Measurements from ENCODE around the gene THSD7A.

The THSD7A gene

DNA sequence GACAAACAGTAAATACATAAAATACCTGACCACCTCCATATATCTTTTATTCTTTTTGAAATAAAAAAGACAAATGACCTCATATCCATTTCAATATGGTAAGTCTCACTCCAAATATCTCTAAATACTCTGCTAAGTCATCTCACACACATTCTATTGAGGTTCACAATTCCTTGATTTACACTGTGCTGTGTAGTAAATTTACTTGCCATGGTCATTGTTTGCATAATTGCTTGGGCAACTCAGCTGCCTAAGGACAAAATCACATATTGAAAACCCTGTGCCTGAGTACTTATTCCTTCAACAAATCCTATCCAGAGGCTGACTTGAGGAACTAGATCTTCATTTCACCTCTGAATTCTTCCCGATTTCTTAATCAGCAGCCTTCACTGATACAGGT, 176.4 kb downstream of the THSD7A start:
- H3K4me3 ChIP-seq (ENCODE audit: low read length) = no peak overlapping the region
- no peak for DNase-seq (ENCODE audit: low read depth, low spot score)

DNA sequence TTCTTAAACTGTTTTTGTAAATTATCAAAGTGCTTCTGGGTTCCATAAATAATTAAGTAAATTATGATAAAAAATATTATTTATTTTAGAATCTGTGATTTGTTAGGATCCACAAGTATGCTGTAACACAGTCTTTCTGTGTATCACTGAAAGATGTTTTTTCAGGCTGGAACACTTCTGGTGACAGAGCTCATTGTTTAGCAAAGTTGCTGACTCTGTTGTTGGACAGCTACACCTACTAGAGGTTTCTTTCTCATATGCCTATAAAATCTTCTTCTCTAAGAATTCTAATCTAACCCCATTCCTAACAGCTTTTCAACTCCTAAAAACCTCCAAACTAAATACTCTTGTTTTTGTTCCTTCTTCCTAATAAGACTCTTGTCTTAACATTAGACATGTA, 176.8 kb downstream of the THSD7A start:
- no peak for DNase-seq (ENCODE audit: low read depth, low spot score)
- H3K4me3 ChIP-seq (ENCODE audit: low read length) = no peak overlapping the region

DNA sequence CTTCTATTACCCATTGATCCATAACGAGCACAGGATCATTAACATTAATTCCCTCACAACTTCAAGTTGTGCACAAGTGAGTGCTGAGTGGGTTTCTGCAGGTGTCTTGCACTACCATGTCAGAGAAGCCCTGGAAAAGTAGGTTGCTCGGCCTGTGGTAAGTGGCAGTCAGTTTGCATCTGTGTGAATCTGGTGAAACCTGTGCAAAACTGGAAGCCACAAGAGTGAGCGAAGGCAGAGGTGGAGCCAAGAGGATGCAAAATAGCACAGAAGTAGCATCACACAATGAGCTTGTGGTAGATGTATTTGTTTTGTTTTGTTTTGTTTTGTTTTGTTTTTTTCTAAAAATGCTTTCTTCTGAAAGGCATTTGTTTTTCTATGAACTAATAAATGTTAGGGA, 181.5 kb downstream of the THSD7A start:
- no peak overlapping the region for H3K4me3 ChIP-seq (ENCODE audit: low read length)
- no peak for DNase-seq (ENCODE audit: low read depth, low spot score)

DNA sequence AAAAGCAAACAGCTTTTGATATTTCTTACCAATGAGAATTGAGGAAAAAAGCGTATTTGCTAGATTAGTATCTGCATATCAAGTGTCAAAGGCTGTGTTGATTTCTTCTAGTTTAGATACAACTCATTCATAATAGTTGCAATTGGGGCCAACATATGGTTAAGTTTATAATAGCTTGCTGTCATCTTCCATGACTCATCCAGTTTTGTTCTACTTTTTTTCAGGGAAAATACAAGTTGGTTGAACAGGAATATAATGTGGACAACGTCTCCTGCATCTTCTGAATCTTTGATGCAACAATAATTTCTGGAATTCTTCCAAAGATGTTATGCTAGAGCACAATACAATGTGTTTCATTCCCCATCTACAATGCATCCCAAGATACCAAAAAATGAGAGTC, 182.0 kb downstream of the THSD7A start:
- no peak for DNase-seq (ENCODE audit: low read depth, low spot score)
- H3K4me3 ChIP-seq (ENCODE audit: low read length) = no peak overlapping the region

DNA sequence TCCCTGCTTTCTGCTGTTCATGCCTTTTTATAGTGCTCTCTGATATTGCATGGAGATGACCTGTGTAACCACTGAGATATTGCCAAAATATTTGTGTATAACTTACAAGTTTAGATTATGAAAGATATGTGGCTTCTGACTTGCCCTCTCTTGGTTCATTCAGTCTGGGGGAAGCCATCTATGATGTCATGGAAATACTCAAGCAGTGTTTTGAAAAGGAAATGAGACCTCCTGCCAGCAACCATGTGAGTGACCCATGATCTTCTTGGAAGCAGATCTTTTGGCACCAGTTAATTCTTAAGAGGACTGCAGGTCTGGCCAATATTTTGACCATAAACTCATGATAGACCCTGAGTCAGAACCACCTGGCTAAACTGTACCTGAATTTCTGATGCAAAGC, 183.0 kb downstream of the THSD7A start:
- DNase-seq (ENCODE audit: low read depth, low spot score) = no peak
- no peak overlapping the region for H3K4me3 ChIP-seq (ENCODE audit: low read length)

DNA sequence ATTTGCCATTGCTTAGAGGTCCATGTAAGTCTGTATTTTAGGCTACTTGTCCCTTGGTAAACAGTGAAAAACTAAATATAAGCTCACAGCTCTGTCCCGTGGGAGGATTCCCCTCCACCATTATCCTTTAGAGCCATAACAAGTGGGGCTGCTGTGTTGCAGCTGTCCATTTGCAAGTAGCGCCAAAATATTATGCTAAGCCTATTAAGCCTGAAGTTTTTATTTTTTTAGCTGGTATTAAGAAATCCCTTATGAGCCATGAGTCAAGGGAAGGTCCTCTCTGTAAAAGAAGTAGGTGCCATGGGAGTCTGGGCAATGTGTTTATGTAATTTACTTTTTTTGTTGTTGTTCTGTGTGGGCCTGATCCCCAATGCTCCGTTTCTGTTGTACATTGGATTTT, 183.9 kb downstream of the THSD7A start:
- no peak overlapping the region for H3K4me3 ChIP-seq (ENCODE audit: low read length)
- DNase-seq (ENCODE audit: low read depth, low spot score) = no peak

DNA sequence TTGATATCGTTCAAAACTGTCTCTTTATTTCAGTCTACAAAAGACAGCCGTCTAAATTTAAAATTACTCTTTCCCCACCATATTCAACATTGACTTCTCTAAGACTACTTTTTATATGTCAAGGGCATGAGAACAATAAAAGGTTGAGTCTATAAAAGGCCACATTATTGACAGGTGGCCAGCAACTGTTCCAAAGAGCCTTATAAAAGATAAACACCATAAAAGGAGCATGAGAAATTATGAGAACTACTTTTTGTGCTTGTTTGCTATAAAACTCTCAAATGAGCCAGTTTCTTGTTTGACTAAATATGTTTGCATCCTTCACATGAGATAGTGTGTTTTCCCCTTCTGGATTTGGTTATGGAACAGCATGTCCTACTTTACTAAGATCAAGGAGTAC, 189.2 kb downstream of the THSD7A start:
- H3K4me3 ChIP-seq (ENCODE audit: low read length) = no peak overlapping the region
- no peak for DNase-seq (ENCODE audit: low read depth, low spot score)

DNA sequence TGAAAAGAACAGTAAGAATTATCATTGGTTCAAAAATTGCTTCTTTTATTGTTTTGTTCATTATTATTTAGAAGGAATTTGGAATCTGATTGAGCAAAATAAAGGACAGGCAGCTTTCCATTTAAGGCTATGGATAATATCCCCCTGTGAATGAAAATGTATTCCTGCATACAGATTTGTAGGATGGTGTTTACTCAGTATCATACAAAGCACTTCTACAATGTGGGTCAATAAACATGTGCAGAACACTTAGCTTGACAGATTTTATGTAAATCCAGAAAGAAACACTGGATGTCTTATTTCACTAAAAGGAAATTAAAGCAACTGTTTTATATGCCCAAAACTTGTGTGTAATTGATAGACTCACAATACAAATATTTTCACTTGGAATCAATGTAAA, 189.7 kb downstream of the THSD7A start:
- DNase-seq (ENCODE audit: low read depth, low spot score) = no peak
- H3K4me3 ChIP-seq (ENCODE audit: low read length) = no peak overlapping the region

DNA sequence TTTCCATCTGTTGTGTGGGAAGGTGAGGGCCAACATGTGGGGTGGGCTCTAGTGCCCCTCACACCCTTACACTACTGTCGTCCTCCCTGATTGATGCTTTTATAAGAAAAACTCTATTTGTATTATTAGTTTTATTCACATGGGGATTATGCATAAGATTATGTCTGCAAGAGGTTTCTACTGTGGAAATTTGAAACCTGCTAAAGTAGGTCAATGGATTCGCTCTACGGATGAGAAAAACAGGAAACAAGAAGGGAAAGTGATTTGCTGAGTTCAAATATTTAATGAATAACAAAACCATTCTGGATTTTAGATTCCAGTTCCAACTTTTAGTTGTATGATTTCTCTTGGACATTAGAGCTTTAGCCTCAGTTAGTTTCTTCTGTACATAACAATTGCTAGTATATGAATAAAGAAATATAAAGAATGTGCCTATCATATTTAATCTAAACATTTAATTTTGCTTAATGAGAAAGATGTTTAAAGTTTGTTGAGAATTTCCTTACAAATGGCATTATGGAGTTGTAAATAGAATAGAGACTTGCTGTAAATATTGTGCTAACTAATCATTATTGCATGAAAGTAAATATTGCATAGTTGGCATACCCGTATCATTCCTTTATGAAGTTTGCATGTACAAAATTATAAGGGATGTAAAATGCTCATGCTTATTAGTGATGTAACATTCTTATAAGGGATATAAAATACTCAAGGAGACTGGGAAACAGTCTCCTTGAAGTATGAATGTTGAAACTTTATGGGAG, 193.8 kb downstream of the THSD7A start:
- H3K4me3 ChIP-seq (ENCODE audit: low read length) = no peak overlapping the region
- DNase-seq (ENCODE audit: low read depth, low spot score) = no peak

DNA sequence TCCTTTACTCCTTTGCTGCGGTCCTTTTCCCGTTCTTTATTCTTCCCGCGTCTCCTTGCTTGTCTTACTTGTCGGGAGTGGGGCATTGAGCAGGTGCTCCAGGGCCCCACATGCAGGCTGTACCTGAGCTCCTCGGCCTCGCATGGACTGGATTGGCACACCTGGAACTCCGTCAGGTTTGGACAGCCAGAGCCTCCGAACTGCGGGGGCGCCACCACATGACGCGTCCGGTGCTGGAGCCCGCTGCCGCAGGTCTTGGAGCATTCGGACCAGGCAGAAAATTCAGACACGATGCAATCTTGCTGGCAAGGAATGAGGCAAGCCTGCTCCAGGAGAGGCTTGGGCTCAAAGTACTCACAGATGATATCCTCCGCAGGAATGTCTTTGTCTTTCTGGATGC, 195.7 kb downstream of the THSD7A start:
- H3K4me3 ChIP-seq (ENCODE audit: low read length) = no peak overlapping the region
- DNase-seq (ENCODE audit: low read depth, low spot score) = no peak

DNA sequence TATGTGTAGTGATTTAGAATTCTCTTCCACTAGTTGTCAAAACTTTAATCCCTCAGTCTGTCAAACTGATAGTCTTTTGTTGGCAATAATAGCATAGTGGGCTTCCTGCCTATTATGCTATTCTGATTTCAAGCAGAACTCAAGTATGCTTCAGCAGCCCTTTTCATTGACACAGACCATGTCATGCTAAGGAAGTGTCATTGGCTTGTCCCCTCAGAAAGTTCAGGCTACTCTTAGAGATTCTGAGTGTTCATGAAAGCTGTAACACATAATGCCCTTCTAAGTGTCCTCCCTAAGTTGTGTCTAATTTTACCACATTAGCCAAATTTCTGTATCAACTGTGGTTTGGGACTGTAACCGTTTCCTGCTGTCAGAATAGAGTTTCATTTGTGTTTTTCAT, 198.7 kb downstream of the THSD7A start:
- no peak overlapping the region for H3K4me3 ChIP-seq (ENCODE audit: low read length)
- DNase-seq (ENCODE audit: low read depth, low spot score) = no peak

DNA sequence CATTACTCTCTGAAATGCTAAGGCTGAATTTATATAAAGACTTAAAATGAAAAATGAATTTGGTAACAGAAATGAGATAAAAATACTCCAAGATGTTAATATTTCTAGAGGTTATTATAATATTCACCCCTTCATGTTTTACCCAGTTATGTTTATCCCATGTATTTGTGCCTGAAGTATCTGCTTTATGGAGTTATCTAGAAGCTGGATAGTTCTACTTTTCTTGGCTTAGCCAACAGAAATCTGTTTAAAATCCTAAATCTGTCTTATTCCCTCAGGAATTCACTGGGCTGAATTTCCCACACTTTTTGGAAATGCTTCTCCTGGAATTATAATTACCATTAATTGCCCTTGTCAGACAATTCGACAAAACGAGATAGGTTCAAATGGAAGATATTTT, 201.6 kb downstream of the THSD7A start:
- no peak overlapping the region for H3K4me3 ChIP-seq (ENCODE audit: low read length)
- DNase-seq (ENCODE audit: low read depth, low spot score) = no peak

DNA sequence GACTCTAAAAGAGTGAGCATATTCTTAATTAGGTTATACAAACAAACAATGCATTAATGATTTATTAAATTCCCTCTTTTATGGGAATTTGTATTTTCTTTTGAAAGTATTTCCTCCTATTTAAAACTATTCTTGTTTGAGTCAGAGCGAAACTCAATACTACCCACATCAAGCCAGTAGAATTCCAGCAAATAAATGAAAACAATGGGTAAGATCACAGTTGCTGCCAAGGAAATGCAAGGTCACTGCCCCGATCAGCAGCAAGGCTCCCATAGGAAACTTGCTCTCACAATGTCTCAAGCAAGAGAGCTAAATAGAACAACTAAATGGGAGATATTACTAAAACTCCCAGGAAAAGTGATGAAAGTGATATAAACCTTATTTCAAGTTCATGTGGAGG, 206.3 kb downstream of the THSD7A start:
- DNase-seq (ENCODE audit: low read depth, low spot score) = no peak

DNA sequence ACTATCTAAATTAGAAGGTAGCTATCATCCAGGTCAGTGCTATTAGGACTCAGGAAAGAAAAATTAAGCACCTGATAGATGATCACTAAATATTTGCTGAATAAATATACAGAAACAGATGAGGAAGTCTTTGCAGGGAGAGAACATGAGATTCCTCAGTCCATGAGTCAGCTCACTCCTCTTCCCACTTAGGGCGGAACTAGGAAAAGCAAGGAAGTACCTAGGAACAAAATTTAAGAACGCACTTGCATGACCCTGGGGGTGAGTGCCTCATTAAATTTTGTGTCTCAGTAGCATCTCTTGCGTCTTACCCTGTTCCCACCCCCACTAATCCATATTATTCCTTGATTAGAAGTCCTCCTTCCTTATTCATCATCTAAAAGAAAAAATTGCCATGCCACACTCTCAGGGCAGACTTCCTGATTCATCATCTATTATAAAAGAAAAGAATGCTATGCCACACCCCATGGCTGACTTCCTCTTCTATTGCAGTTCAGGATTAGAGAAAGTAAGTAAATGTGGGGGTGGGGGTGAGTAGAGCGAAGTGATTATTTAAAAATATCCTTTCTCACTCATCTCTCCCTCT, 208.8 kb downstream of the THSD7A start:
- no peak overlapping the region for H3K4me3 ChIP-seq (ENCODE audit: low read length)

More for the DNA sequence above, 206.3 kb downstream of the THSD7A start:
- no peak overlapping the region for H3K4me3 ChIP-seq (ENCODE audit: low read length)

DNA sequence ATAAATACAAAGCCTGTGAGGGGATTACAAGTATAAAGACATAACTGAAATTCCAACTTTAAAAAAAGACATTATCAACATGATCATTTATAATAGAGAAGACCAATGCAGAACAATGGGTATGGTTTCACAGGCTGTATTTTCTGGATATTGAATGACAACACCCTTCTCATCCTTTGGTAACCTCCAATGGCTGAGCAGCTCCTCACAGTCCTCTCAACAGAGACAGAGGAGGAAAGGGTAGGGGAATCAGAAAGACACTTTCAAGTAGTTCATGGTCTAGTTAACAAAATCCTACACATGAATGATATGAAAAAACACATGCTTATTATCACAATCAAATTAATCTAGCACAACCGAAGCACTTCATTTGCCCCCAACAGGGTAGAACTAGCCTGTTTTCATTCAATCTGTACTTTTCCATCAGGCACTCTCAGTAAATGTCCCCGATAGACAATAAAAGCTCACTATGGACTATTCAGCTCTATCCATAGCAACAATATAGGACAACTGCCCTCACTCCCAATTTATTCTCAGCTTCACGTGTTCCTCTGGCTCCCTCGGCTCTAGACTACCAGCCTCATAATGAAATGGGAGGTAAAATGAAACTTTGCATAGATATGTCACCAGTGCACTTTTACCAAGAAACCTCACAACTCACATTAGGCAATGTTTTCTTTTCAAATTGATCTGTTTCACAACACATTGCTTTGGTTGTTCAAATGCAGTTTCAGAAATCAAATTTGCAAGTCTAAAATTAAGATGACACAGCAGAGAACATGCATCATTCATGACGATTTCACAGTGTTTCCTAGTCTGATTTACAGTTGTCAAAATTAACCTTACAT, 211.4 kb downstream of the THSD7A start:
- H3K4me3 ChIP-seq (ENCODE audit: low read length) = no peak overlapping the region
- DNase-seq (ENCODE audit: low read depth, low spot score) = no peak

More for the DNA sequence above, 208.8 kb downstream of the THSD7A start:
- no peak for DNase-seq (ENCODE audit: low read depth, low spot score)

DNA sequence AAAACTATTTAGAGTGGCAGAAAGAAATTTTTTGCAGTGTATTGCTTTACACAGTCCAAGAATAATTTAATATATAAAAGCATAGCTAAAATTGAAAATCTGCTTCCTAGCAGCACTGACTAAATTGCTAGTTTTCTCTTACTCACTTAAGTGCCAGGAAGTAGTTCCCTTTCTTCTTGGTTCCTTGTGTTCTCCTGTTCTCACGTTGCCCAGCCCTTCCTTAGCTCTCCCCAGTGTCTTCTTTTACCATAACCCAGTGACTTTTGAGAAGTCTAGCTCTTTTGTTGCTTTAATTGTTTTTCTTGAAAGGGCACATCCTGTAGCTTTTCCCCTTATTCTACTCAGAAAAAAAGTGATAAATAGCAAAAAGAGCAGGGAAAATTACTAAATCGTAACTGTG, 215.5 kb downstream of the THSD7A start:
- no peak overlapping the region for H3K4me3 ChIP-seq (ENCODE audit: low read length)
- DNase-seq (ENCODE audit: low read depth, low spot score) = no peak

DNA sequence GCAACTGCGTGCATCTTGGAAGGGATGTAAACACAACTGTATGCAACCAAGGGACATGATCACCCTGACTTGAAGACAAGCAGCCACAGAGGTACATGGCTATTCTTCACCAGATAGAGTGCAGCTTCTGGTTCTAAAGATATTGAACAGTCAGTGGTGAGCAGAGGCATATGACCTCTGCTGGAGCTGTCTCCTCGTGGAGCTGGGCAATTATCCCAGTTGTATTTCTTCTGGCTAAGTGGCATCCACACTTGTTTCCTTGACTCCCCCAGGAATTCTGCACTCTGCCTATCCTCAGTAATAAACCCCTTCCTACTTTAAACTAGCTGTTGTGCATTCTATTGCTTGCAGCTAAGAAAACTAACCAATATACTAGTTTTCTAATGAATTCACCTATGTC, 216.8 kb downstream of the THSD7A start:
- DNase-seq (ENCODE audit: low read depth, low spot score) = no peak
- H3K4me3 ChIP-seq (ENCODE audit: low read length) = no peak overlapping the region

DNA sequence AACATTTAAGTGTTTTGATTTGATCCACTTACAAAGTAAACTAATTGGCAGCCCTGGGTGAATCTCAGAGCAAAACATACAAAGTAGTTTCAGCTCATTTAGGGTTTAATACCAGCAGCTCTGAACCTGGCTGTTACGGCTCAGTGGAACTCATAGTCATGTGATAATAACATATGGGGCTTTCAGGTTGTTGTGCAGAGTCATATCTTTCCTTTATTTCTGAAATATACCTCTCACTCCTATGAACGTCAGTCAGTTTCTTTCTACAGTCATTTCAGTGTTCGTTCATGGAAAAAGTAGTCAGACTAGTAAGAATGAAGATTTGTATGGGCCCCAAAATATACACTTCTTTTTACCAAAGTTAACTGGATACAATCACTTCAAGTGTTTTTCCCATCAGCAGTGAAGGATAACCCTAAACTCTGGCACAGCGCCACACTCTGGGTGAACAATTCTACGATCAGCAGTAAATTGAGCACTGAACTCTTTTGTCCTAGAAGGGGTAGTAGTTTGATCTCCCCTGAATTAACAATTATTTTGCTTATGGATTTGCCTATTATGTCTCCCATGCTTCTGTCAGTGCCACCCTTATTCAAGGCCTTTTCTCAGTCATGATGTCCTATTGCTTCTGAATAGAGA, 218.6 kb downstream of the THSD7A start:
- H3K4me3 ChIP-seq (ENCODE audit: low read length) = no peak overlapping the region
- no peak for DNase-seq (ENCODE audit: low read depth, low spot score)

DNA sequence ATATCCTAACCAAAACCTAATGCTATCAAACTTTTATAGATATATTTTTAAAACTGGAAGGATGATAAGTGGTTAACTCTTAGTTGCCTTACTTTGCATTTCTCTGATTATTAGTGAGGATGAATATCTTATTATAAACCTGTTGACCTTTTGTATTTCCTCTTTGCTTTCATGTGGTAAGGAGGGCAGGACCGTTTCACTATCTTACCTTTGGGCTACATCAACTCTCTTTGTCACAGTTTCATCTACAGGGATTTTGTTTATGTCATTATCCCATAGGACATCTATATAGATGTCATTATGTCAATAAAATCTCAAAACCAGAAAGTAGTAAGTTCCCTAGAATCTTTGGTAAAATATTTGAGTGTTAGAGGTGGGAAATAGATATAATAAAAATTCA, 219.3 kb downstream of the THSD7A start:
- no peak overlapping the region for H3K4me3 ChIP-seq (ENCODE audit: low read length)

More for the DNA sequence above, 219.3 kb downstream of the THSD7A start:
- DNase-seq (ENCODE audit: low read depth, low spot score) = no peak
